GM18858 (cell line): Measurements from ENCODE around the gene USF1.
A peak's percentile ranks its signal among the peaks of the same experiment; 100 is the strongest.
"Not testable (repeated sequence)": the region's sequence is repeated elsewhere in the genome, so short reads cannot be mapped to it uniquely, and the experiment has no call there.

ENCODE experiments used
- ATAC-seq: cut with Tn5 transposase; IDR thresholded peaks from one replicate; pipeline ENCODE4 v1.9.1; 2021; ENCODE audit not compliant: unreplicated experiment

The USF1 gene

GRCh38 chr1:161019751-161020495, 25.9 kb downstream of the USF1 start:
- ATAC-seq = no peak

- ATAC-seq = not testable (repeated sequence)
These were observed 26.6 kb downstream of the USF1 start for GRCh38 chr1:161019111-161019660.

DNA sequence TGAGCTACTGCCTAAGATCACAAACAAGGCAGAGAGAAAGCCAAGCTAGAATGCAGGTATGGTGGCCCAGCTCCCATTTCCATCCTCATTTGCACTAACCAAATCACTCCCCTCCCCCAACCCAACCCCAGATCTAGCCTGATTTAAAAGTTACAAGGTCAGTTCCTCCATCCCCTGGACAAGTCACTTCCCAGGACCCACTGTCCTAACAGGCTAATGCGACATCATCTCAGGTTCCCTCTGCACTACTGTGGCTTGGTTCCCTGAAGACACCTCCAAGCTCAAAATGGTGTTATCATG, 27.2 kb downstream of the USF1 start:
- no peak for ATAC-seq

GRCh38 chr1:161017756-161018630, 27.8 kb downstream of the USF1 start:
- no peak for ATAC-seq

DNA sequence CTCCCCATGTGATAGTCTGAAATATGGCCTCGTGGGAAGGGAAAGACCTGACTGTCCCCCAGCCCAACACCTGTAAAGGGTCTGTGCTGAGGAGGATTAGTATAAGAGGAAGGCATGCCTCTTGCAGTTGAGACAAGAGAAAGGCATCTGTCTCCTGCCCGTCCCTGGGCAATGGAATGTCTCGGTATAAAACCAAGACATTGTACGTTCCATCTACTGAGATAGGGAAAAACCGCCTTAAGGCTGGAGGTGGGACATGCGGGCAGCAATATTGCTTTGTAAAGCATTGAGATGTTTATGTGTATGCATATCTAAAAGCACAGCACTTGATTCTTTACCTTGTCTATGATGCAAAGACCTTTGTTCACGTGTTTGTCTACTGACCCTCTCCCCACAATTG, 28.6 kb downstream of the USF1 start:
- not testable (repeated sequence) for ATAC-seq

DNA sequence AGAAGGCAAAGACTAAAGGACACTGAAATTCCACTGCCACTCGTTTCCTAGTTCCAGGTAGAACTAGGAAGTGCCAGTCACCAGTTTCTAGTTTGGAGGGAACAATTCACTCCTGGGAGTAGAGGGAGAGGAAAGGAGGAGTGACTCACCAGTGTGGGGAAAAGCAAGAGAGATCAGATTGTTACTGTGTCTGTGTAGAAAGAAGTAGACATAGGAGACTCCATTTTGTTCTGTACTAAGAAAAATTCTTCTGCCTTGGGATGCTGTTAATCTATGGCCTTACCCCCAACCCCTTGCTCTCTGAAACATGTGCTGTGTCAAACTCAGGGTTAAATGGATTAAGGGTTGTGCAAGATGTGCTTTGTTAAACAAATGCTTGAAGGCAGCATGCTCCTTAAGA, 29.1 kb downstream of the USF1 start:
- ATAC-seq = not testable (repeated sequence)

DNA sequence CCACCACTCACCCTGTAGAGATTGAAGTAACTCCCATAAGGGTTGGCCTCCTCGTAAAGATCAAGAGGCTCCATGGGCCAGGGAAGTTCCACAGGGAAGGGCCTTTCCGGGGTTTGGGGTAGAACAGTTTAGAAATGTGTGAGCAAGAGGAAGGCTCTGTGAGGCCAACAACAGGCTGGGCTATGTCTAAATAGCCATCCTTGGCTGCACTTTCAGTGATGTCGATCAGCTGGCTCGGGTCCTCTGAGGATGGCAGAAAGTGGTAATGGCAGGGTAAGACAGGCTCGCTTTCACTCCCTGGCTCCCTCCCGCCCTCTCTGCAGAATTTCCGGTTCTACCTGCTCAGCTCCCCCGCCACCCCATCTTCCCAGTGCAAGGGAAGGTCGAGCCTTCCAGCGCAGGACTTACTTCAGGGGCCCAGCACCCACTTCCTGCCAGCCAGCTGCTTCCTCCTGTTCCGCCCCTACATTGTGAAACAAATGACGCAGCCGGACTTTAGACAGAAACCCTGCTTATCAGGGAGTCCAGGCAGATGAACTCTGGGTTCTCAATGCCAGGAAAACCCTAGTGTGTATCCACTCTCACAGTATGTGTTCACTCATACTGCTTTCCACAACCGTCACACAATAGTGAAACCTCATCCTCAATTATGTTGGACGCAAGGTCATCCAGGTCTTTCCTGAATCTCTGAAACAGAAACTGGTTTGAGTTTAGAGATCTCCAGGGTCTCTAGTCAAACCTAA, 32.1 kb downstream of the USF1 start:
- peak; percentile 63 for ATAC-seq

GRCh38 chr1:161013131-161013487, 32.7 kb downstream of the USF1 start:
- no peak for ATAC-seq

- ATAC-seq = no peak
These were observed 33.4 kb downstream of the USF1 start for GRCh38 chr1:161012420-161012819.

GRCh38 chr1:161009602-161010211, 36.1 kb downstream of the USF1 start:
- no peak for ATAC-seq

DNA sequence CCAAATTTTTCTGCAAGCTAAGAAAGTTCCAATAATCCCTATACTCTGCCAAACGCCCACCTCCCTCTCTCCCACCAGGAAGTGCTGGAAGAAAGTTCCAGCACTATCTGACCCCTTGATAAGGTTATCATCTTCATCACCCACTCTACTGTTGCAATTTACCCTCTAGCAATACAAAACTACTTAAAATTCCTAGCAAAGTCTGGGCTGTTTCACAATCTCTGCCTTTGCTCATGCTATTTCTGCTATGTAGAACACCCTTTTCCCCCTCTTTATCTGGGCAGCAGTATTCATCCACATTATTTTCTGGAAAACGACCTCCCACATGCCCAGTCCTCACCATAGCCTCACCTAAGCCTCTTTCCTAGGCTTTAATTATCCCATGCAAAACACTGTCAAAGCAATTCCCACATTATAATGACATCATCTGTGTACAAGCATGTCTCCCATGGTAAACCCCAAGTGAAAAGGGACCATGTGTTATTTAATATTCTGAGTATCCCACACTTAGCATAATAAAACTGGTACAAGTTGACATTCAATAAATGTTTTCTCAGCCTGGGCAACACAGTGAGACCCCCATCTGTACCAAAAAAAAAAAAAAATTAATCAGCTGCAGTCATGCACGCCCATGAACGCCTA, 36.8 kb downstream of the USF1 start:
- no peak for ATAC-seq

DNA sequence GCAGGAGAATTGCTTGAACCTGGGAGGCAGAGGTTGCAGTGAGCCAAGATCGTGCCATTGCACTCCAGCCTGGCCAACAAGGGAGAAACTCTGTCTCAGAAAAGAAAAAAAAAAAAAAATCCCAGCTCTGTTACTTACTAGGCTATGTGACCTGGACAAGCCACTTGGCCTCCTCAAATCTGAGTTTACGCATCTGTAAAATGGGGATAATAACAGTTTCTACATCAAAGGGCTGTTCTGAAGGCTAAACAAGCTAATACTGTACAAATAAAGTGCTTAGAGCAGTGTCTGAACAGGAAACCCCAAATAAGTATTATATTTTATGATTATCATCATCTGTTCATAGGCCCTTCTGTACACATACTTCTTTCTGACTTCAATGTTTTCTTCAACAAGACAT, 38.4 kb downstream of the USF1 start:
- no peak for ATAC-seq

- no peak for ATAC-seq
These were observed 39.2 kb downstream of the USF1 start for GRCh38 chr1:161006563-161006962.

DNA sequence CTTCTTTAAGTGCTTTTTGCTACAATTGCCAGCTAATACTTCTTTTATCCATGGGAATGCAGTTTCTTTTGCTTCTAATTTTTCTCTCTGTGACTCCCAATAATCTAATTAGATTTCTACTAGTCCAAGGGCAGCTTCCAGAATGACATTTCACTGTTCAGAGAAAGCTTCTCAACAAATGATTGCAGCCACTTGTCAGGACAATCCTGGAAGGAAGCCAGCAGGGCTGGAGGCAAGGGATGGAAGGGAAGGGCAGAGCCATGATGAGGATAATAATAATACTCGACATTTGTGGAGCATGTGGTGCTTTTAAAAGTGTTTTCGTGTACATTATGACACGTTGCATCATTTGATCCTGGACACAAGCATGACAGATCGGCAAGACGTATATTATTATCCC, 44.3 kb downstream of the USF1 start:
- ATAC-seq = no peak

GRCh38 chr1:161000736-161001480, 44.9 kb downstream of the USF1 start:
- no peak for ATAC-seq

DNA sequence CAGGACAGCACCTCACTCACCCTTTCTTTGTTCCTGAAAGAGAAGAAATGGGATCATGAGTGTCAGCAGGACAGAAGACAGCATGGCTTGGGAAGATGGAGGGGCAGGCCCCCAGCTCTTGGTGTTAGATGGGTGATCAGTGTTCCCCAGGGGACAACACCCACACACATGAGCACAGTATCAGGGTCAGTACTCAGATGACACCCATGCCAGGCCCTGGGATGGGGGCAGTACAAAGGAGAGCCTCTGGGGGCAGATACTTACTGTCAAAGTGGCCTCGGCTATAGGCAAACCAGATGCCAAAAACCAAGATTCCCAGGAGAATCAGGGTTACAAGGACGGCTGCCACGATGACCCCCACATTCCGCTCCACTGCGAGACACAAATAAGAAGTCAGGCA, 46.4 kb downstream of the USF1 start:
- no peak for ATAC-seq

DNA sequence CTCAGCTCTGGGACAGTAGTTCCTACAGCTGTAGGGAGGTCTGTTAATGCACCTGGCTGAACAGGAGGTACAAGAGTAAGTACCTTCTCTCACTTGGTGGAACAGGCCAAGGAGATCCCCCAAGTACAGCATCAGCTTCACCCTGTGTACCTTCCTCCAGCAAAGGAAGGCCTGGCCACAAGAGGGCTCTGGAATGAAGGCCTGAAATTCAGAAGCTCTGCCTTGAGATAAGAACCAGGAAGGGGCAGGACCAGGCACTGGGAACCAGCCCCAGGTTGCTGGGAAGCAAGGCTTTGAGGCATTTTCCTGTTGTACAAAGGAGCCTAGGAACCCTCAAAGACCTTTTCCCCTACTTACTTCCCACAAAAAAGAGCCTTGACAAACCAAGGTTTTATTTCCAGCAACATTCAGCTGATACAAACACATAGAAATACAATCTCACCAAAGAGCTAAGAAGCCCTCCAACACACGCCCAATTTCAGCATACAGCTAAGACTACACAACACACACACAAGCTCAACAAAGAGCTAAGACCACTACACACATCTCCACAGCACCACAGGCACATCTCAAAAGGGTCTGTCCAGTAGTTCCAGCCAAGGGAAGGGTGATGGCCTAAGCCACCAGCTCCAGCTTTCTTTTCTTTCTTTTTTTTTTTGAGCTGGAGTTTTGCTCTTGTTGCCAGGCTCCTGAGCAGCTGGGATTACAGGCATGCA, 48.3 kb downstream of the USF1 start:
- ATAC-seq = no peak

- no peak for ATAC-seq
These were observed 49.6 kb downstream of the USF1 start for GRCh38 chr1:160996178-160996577.

GRCh38 chr1:160993544-160994193, 52.1 kb downstream of the USF1 start:
- no peak for ATAC-seq
